ENCODE measurements around the gene MCRIP2.

DNA sequence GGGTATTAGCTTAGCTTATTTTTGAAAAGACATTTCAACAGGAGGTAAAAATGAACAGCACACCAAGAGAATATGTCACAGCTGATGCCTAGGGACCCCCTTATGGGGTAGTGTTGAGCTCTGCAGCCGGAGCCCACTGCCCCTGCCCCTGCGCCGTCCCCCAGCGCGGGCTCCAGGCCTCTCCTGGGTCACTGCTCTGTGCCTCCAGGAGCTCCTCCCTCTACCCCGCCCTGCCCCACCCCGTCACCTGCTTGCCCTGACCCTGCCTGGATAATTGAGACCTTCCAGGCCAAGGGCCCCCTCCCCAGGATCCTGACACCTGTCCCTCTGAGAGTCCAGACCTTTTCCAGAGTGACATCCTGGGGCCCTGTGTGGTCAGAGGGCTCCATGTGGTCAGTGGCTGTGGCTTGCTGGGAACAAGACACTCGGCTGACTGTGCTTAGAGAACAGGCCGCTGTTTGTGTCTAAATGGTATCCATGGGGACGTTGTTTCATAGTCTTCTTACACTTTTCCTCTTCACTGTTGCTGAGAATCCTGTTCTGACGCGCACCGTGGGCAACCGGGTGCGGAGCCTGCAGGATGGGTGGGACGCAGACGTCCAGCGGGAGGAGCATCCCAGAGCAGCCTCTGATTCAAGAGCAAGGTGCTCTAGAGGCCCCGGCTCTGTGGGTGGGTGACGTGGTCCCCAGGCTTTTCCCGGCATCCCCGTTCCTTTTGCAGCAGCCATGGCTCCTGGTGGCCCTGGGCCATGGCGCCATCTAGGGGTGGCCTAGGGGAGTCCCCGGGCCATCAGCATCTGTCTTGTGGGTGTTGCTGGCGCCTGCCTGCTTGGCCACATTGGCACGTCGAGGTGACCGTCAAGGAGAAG, 30.9 kb upstream of the MCRIP2 start:
- no peak for TF ChIP-seq NFIC (IDR thresholded peaks at IDR 0.05)
- TF ChIP-seq CREB1 (IDR thresholded peaks at IDR 0.05; ENCODE audit: low read depth), result no peak
- peak; percentile 53 for TF ChIP-seq RAD21 (IDR thresholded peaks at IDR 0.05; ENCODE audit: low read depth)
- no peak for TF ChIP-seq TAF1 (IDR thresholded peaks at IDR 0.05; ENCODE audit: low read depth)

Data from Ishikawa (cell line).